Inflammatory macrophage treated with lipopolysaccharide for 4 hours (primary cell): Measurements from ENCODE around the gene CCL25.
A peak's percentile ranks its signal among the peaks of the same experiment; 100 is the strongest.
"Not testable (repeated sequence)": the region's sequence is repeated elsewhere in the genome, so short reads cannot be mapped to it uniquely, and the experiment has no call there.

Source experiments
- DNase-seq: peaks from one replicate; pipeline ENCODE4 v3.0.0-alpha.2; 2020

CCL25 gene

GRCh38 chr19:8052464-8052859, at the start of gene CCL25:
Gene CCL25 (plus strand): TSS chr19:8052760. CDS start chr19:8053050, 290 bp downstream.
- no peak for DNase-seq

- no peak for DNase-seq
These were observed 48.6 kb upstream of the CCL25 start for GRCh38 chr19:8004001-8004400.

- DNase-seq = peak; percentile 20
These were observed 47.6 kb upstream of the CCL25 start for GRCh38 chr19:8004723-8005513.

- DNase-seq = peak; percentile 94
These were observed 46.9 kb upstream of the CCL25 start, which contains the start of gene ELAVL1 for GRCh38 chr19:8005534-8006256. Gene ELAVL1 (minus strand): TSS chr19:8005641. CDS start chr19:7991815, 13,826 bp downstream.

GRCh38 chr19:8017808-8018207, 34.8 kb upstream of the CCL25 start:
- peak; percentile 45 for DNase-seq

- no peak for DNase-seq
These were observed 31.9 kb upstream of the CCL25 start for GRCh38 chr19:8020681-8021080.

GRCh38 chr19:8021374-8021773, 31.2 kb upstream of the CCL25 start:
- DNase-seq = no peak

GRCh38 chr19:8022275-8022674, 30.3 kb upstream of the CCL25 start:
- DNase-seq = no peak

GRCh38 chr19:8023371-8023770, 29.2 kb upstream of the CCL25 start:
- DNase-seq = no peak

- not testable (repeated sequence) for DNase-seq
These were observed 28.3 kb upstream of the CCL25 start for GRCh38 chr19:8024256-8024655.

- DNase-seq = no peak
These were observed 27.2 kb upstream of the CCL25 start for GRCh38 chr19:8025316-8025715.

GRCh38 chr19:8028951-8029491, 23.5 kb upstream of the CCL25 start:
- no peak for DNase-seq

GRCh38 chr19:8030960-8031359, 21.6 kb upstream of the CCL25 start:
- DNase-seq = no peak

- DNase-seq = not testable (repeated sequence)
These were observed 19.0 kb upstream of the CCL25 start for GRCh38 chr19:8033287-8034177.

- DNase-seq = no peak
These were observed 18.4 kb upstream of the CCL25 start for GRCh38 chr19:8034178-8034525.

GRCh38 chr19:8036434-8037099, 16.0 kb upstream of the CCL25 start:
- no peak for DNase-seq

GRCh38 chr19:8038815-8039214, 13.7 kb upstream of the CCL25 start:
- DNase-seq = no peak

GRCh38 chr19:8039231-8039630, 13.3 kb upstream of the CCL25 start:
- DNase-seq = no peak

- DNase-seq = peak; percentile 9
These were observed 11.0 kb upstream of the CCL25 start for GRCh38 chr19:8041531-8041931.

GRCh38 chr19:8042900-8043299, 9.7 kb upstream of the CCL25 start:
- no peak for DNase-seq

- DNase-seq = no peak
These were observed 8.5 kb upstream of the CCL25 start for GRCh38 chr19:8044018-8044417.

GRCh38 chr19:8045872-8046568, 6.5 kb upstream of the CCL25 start:
- no peak for DNase-seq
